ENCODE measurements around the gene ZNF112.
A peak's percentile ranks its signal among the peaks of the same experiment; 100 is the strongest.
"Not testable (repeated sequence)": the region's sequence is repeated elsewhere in the genome, so short reads cannot be mapped to it uniquely, and the experiment has no call there.

The ZNF112 gene

GRCh38 chr19:44356383-44357111 lies at the start of gene ZNF112:
ZNF112 (minus strand) TSS chr19:44356680; CDS start chr19:44340539, 16,141 bp downstream.
- peak within 1 kb of the TSS; percentile 75 for H3K4me3 ChIP-seq (ENCODE audit: low read length)
- TF ChIP-seq ZNF274 (IDR thresholded peaks at IDR 0.05; ENCODE audit: low read depth, low read length) = no peak

GRCh38 chr19:44401139-44402115 lies 44.9 kb upstream of the ZNF112 start, which contains the start of gene ZNF285:
ZNF285 (minus strand) TSS chr19:44401608; CDS start chr19:44397213, 4,395 bp downstream.
- H3K4me3 ChIP-seq (ENCODE audit: low read length) = peak within 1 kb of the TSS; percentile 62; the same call in 1 of the 2 replicates
- TF ChIP-seq ZNF274 (IDR thresholded peaks at IDR 0.05; ENCODE audit: low read depth, low read length) = no peak

- H3K4me3 ChIP-seq (ENCODE audit: low read length) = not testable (repeated sequence)
Measured at GRCh38 chr19:44389268-44389667, 32.8 kb upstream of the ZNF112 start.

- no peak overlapping the region for H3K4me3 ChIP-seq (ENCODE audit: low read length)
- no peak for TF ChIP-seq ZNF274 (IDR thresholded peaks at IDR 0.05; ENCODE audit: low read depth, low read length)
Measured at GRCh38 chr19:44374789-44375188, 18.3 kb upstream of the ZNF112 start.

GRCh38 chr19:44371815-44372480 lies 15.5 kb upstream of the ZNF112 start:
- no peak for TF ChIP-seq ZNF274 (IDR thresholded peaks at IDR 0.05; ENCODE audit: low read depth, low read length)
- no peak overlapping the region for H3K4me3 ChIP-seq (ENCODE audit: low read length)

GRCh38 chr19:44367024-44367423 lies 10.5 kb upstream of the ZNF112 start:
- no peak for TF ChIP-seq ZNF274 (IDR thresholded peaks at IDR 0.05; ENCODE audit: low read depth, low read length)
- H3K4me3 ChIP-seq (ENCODE audit: low read length) = no peak overlapping the region

DNA sequence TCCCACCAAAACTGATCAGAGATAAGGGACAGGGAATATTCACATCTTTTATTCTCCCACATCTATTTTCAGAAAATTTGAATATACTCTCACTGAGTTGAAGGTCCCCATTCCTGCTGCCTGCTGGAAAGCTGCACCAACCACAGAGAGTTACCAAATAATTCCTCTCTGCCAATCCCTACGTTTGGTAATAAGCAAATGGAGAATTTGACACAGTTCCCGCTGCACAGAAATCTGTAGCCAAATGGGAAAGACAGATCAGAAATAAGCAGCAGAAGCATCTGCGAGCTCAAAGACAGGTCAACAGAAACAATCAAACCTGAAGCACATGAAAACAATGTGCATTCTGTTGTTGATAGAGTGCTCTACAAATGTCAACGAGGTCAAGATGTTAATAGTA lies 9.9 kb downstream of the ZNF112 start:
- TF ChIP-seq ZNF274 (IDR thresholded peaks at IDR 0.05; ENCODE audit: low read depth, low read length) = no peak
- no peak overlapping the region for H3K4me3 ChIP-seq (ENCODE audit: low read length)

- H3K4me3 ChIP-seq (ENCODE audit: low read length) = no peak overlapping the region
- no peak for TF ChIP-seq ZNF274 (IDR thresholded peaks at IDR 0.05; ENCODE audit: low read depth, low read length)
Measured at GRCh38 chr19:44345959-44346358, 10.5 kb downstream of the ZNF112 start.

DNA sequence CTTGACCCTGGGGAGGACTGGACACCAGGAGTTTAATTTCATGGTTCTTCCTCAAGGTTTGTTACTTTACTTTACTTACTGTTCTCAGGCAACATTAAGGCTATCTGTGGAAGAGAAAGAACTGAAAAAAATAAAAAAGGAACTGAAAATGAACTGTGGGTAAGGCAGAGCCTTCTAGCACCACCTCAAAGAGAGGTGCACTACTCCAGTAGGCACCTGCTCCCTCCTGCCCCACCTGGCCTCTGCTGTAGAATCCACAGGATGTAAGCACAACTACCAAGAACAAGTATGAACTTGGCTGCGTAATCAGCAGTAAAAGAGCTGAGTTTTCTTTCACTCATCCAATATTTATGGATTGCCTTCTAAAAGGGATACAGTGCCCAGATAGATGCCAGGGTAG lies 12.2 kb downstream of the ZNF112 start:
- no peak for TF ChIP-seq ZNF274 (IDR thresholded peaks at IDR 0.05; ENCODE audit: low read depth, low read length)
- H3K4me3 ChIP-seq (ENCODE audit: low read length) = no peak overlapping the region

DNA sequence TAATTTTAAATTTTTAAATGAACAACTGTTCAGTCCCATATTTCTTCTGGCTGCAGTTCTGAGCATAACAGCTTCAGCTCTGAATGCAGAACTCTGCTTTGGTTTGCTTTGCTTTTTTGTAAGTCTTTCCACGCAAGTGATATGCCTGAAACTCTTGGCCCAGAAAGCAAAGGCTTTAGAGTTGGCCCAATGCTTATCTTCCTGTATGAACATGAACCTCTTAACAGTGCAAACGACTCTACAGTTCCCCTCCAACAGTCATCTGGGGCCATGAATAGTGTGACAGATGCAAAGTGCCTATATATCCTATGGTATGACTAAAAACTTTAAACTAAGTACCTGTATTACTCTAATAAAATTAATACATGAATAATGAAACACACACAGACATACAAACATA lies 14.7 kb downstream of the ZNF112 start:
- no peak for TF ChIP-seq ZNF274 (IDR thresholded peaks at IDR 0.05; ENCODE audit: low read depth, low read length)
- H3K4me3 ChIP-seq (ENCODE audit: low read length) = no peak overlapping the region

GRCh38 chr19:44334639-44335038 lies 21.8 kb downstream of the ZNF112 start:
- not testable (repeated sequence) for H3K4me3 ChIP-seq (ENCODE audit: low read length)

GRCh38 chr19:44332145-44332544 lies 24.3 kb downstream of the ZNF112 start:
- no peak overlapping the region for H3K4me3 ChIP-seq (ENCODE audit: low read length)
- TF ChIP-seq ZNF274 (IDR thresholded peaks at IDR 0.05; ENCODE audit: low read depth, low read length) = no peak

GRCh38 chr19:44315883-44316282 lies 40.6 kb downstream of the ZNF112 start:
- TF ChIP-seq ZNF274 (IDR thresholded peaks at IDR 0.05; ENCODE audit: low read depth, low read length) = no peak
- H3K4me3 ChIP-seq (ENCODE audit: low read length) = no peak overlapping the region

- H3K4me3 ChIP-seq (ENCODE audit: low read length) = no peak overlapping the region
- no peak for TF ChIP-seq ZNF274 (IDR thresholded peaks at IDR 0.05; ENCODE audit: low read depth, low read length)
Measured at GRCh38 chr19:44313231-44313630, 43.2 kb downstream of the ZNF112 start.
